GM19238 (cell line): ENCODE results near the gene CLCN7.
"Not testable (repeated sequence)": the region's sequence is repeated elsewhere in the genome, so short reads cannot be mapped to it uniquely, and the experiment has no call there.

ENCODE experiments used
- DNase-seq: peaks from one replicate; pipeline ENCODE4 v3.0.0; 2011; ENCODE audit warnings: low spot score; ENCODE audit not compliant: insufficient read length

Gene CLCN7

DNA sequence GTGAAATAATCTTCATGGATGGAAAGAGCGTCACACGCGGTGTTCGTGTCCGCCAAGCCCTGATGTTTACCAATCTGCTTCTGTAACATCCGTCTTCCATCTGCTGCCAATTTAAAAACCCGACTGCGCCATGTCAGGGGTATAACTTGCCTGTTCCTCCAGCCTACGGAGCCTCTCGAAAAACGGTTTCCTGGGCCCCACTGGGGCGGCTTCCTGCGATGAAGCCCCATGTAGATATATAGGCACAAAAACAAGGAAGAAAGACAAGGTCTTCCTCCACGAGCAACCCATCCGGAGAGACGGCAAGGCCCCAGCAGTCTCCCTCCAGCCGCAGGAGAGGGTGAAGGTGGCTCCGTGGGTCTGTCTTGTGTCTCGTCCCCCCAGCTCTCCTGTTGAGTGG lies 13.8 kb upstream of the CLCN7 start, which contains the start of gene PTX4:
TSS of gene PTX4 (minus strand) at position 326 of the 400 bp plus-strand sequence. CDS start at position 291, 35 bp downstream.
- no peak for DNase-seq

DNA sequence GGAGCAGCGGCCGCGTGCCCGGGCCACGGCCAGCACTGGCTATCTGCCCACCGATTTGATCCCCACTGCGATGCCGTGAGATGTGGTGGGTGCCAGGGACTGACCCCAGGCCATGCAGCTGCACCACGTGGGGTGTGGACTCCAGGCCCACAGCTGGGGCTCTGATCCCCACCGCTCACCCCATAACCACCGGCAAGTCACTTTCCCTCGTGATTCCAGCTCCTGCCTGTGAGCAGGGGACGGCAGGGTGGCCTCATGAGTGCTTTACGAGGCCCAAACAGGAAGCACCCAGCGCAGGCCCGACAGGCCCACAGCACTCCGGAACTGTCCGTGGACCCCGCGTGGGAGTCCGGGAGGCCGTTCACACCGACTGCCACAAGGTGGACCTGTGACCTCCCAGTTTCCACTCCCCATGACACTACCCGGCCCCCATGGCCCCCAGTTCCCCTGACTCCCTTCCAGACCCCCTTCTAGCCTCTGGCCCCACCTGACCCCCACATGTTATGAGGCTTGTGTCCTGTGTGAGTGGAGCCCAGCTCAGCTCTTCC lies 13.3 kb upstream of the CLCN7 start:
- no peak for DNase-seq

GRCh38 chr16:1487395-1488053 lies 12.7 kb upstream of the CLCN7 start:
- no peak for DNase-seq

DNA sequence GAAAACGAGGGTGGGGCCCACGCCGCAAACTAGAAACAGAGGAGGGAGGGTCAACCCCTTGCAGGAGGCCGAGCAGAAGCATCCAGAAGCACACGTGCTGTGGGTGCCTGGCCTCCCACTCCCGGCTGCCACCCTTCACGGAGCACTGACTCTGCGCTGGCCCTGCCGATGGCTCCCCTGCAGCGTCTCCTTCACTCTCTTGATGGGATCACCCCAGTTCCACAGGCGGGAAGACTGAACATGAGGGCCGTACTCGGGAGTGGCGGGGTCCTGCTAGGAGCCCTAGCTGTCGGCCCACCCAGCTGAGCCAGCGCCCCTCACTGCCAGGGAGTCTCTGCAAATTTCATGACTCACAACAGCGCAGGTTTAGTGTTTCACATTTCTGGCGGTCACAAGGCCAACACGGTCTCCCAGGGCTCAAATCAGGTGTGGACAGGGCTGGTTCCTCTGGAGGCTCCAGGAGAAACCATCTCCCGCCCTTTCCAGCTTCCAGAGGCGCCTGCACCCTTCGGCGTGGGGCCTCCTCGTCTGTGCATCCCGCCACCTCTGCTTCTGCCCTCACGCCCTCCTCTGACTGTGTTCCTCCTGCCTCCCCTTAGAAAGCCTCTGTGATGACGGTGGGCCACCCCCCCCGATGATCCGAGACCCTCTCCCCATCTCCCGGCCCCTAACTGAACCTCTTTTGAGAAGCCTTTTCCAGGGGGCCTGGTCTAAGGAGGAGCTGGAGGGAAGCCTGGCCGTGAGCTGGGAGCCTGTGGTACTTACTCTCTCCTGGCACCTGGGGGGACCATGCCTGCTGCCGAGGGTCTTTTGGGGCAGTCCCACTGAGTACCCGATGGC lies 11.9 kb upstream of the CLCN7 start:
- DNase-seq, result no peak

DNA sequence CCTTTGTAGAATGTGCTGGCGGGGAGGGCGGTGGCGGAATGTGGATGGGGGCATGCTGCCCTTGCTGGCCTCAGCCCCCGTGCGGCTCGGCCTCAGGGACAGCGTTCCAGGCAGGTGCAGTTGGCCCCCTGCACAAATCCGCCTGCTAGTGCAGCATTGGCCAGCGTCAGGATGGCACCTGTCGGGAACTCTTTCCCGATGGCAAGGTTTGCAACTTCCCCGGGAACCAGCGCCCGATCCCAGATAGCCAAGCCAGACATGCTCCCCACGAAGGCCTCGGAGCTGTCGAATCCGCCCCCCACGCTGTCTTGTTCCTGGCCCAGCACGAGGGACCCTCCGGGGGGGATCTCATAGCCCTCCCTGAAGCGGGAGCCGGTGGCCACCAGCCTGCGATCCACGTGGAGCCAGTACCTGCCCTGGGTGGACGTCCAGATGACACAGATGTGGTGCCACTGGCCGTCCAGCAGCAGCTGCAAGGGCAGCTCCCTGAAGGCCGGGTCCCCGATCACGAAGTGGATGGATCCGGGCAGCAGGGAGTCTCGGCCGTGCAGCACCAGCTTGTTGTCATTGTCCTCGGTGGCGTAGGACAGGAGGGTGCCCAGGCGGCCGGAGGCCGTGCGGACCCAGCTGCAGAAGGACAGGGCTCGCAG lies 11.1 kb upstream of the CLCN7 start:
- no peak for DNase-seq

DNA sequence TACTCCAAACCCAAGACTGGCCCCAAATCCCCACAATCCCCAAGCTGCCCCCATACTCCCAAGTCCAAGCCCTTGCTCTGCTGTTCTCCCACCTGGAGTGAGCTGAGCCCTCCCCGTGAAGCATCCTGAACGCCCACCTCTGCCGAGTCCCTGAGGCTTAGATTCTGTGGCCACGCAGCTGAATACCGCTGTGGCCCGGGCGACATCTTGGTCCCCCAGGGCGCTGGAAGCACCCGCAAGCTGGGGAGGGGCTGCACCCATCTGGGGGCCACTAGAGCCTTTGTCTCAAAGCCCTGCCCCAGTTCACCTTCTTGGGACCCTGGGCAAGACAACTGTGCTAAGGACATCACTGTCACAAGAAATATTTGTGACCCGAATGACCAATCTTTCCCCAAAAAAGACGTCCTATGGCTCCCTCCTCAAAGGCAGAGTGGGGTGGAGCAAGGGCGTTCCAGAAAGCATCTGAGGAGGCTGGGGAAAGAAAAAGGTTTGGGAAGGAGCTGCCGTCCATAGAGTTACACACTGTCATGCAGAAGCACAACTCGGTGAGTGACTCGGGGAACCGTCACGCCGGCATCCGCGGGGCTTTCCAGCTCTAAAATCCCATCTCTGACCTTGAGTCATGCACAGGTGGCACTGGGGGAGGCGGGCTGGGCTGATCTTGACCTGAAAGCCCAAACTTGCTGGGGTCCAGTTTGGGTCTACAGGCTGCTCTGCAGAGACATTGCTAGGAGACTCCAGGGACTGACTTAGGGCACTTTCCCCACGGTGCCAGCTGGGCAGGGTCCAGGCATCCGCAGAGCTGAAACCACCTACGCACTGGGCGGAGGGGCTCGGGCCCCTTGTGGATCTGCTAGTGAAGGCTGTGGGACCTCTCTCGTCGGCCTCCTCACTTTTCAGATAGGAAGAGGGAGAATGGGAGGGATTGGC lies 7.3 kb upstream of the CLCN7 start:
- no peak for DNase-seq

DNA sequence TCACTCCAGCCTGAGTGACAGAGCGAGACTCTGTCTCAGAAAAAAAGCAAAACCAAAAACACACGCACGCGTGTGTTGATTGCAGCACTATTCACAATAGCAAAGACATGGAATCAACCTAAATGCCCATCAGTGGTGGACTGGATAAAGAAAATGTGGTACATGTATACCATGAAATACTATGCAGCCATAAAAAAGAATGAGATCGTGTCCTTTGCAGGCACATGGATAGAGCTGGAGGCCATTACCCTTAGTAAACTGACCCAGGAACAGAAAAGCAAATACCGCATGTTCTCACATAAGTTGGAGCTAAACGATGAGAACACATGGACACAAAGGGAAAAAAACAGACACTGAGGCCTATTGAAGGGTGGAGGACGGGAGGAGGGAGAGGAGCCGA lies 4.1 kb upstream of the CLCN7 start:
- not testable (repeated sequence) for DNase-seq

- no peak for DNase-seq
Observed at GRCh38 chr16:1477033-1477432, 2.2 kb upstream of the CLCN7 start.

- no peak for DNase-seq
Observed at GRCh38 chr16:1475552-1476114, 805 bp upstream of the CLCN7 start.

DNA sequence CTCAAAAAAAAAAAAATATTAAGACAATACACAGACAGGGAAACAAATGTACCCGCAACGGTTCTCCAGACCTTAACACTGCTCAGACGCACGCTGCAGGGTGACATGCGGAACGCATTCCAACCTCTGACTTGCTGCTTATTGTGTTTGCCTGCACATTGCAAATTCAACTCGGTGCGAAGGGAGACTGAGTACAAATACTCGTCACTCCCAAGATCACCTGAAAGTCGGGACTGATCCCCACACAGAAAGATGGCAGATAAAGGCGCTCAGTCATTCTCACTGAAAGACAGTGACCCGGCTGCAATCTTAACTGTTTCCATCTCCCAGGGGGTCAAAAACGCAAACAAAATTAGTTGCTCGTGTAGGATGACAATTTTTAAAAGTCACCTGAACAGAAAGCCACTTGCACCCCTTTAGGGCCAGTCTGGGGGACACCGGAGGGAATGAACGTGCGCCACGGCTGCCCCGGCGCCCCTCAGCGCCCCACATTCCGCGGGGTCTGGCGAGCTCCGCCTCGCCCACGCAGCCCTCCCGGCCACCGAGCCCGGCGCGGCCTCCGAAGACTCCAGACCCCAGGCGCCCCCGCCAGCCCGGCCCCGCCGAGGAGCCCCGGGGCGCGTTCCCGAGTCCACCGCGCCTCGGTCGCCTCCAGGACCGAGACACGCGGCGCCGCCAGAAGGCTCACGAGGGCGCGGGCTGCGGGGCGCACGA lies 589 bp downstream of the CLCN7 start:
- DNase-seq, result no peak

GRCh38 chr16:1472974-1473373 lies 1.9 kb downstream of the CLCN7 start:
- no peak for DNase-seq

DNA sequence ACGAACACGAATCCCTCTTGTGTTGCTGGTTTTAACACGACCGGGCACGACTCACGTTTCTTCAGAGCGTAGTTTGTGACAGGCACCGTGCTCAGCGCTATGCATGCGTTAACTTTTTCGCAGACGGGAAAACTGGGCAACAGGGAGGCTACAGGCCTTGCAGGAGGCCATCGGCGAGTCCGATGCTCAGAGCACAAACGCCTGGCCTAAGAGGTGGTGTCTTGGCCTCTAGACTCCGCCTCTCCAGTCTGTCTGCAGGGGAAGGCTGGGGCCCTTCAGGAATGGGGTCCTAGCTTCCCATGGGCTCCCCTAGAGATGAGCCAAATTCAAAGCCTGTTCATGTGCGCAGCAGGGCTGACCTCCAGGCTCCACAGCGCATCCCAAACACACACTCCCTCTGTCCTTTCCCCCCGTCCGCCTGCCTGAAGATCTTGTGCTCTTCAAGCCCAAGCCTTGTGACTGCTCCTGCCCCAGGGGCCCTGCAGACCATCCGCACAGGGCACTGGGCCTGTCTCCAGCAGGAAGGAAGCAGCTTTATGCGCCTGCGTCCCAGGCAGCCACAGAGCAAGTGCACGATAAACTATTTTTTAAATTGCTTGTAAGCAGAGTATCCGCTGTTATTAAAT lies 3.1 kb downstream of the CLCN7 start:
- DNase-seq, result no peak

DNA sequence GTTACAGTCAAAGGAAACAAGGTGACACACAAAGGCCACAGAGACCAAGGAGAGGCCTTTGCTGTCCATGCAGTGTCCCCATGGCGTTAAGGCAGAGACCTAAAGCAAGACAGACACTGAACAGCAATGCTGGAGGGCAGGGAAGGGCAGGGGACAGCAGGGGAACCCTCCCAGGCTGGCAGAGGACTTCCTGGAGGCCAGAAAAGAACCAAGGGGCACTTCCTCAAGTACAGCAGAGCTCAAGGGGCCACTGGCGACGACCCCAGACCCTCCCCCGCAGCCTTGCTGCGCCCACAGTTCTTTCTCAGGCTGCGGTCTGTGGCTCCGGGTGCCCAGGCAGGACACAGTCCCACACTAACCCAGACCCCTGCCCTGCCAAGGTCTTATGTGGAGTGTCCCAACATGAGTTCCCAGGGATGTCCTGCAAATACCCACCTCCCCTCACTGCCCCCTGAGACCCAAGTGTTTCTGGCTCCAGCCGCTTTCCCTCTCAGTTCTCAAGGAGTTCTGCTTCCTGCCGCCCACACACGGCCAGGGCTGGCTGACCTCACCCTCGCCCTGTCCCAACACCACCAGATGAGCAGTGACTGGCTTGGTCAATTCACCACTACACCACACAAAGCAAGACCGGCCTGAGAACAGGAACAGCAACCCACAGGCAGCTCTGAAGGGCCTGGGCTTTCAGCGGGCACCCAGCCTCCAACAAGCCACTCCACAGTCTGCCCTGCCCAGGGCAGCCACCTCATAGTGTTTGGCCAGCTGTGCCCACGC lies 4.2 kb downstream of the CLCN7 start:
- no peak for DNase-seq

DNA sequence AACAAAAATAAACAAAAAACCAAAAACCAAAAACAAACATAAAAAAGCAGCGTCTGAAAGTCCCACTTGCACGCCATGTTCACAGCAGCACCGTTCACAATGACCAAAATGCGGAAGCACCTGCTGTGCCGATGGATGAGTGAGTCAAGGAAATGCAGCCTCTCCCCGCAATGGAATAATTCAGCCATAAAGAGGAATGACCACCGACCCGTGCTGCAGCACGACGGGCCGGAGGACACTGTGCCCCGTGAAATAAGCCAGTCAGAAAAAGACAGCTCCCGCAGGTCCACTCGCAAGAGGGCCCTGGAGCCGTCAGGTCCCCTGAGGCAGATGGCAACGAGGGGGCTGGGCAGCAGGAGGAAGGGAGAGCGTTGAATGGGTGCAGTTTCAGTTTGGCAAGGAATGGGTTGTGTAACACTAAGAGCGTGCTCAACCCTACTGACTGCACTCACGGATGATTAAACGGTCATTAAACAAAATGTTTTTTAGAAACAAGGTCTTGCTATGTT lies 5.1 kb downstream of the CLCN7 start:
- no peak for DNase-seq

DNA sequence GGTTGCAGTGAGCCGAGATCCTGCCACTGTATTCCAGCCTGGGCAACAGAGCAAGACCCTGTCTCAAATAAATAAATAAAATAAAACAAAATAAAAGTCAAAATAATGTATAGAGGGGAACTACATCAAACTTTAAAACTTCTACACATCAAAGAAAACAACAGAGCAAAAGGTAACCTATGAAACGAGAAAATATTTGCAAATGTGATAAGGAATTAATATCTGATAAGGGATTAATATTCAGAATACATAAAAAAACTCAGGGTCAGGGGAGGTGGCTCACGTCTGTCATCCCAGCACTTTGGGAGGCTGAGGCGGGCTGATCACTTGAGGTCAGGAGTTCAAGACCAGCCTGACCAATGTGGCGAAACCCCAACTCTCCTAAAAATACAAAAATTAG lies 5.7 kb downstream of the CLCN7 start:
- not testable (repeated sequence) for DNase-seq

DNA sequence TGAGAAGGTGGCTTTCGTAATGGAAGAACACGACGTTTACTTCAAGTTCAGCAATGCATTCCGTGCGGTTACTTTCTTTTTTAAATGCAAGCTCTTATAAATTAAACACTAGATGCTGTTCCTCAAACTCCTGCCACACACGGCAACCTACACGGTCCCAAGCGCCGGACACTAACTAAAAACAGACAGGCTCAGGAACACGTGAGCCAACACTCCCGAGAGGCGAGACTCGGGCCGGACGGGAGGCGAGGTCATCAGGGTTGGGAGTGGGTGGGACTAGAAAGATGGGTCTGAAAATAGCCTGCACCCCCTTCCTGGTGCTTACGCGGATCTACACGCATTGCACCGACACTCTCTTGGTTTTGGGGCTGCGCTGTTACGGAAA lies 6.4 kb downstream of the CLCN7 start:
- DNase-seq, result no peak

DNA sequence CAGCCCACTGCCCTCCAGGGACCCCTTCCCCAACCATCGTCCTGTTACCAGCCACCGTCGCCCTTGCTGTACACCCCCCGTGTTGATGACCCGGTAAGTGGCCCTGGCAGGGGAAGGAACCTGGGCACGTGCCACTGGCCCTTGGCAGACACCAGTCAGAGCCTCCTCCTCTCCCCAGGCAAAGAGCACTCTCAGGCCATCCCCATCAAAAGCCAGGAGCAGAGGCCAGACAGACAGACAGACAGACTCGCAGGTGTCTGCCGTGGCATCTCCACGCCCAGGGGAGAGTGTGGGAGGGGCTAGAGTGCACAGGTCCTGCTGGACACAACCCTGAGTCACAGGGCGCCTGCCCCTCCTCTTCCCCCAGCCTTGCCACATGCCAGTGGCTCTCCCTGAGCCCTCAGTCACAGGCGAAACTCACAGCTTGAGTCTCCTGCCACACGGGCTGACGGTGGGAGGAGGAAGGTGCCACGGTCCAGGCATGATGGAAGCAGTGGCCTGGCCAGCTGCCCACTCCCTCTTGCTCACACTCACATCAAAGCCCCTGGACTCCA lies 7.8 kb downstream of the CLCN7 start:
- DNase-seq, result no peak

- no peak for DNase-seq
Observed at GRCh38 chr16:1466054-1466453, 8.8 kb downstream of the CLCN7 start.
